GM18909 (cell line): ENCODE results near the gene SLC27A2.
"Not testable (repeated sequence)": the region's sequence is repeated elsewhere in the genome, so short reads cannot be mapped to it uniquely, and the experiment has no call there.

Experiments
- ATAC-seq: cut with Tn5 transposase; IDR thresholded peaks from one replicate; pipeline ENCODE4 v1.9.1; 2021; ENCODE audit warnings: mild to moderate bottlenecking; ENCODE audit not compliant: unreplicated experiment, poor library complexity

SLC27A2 gene

DNA sequence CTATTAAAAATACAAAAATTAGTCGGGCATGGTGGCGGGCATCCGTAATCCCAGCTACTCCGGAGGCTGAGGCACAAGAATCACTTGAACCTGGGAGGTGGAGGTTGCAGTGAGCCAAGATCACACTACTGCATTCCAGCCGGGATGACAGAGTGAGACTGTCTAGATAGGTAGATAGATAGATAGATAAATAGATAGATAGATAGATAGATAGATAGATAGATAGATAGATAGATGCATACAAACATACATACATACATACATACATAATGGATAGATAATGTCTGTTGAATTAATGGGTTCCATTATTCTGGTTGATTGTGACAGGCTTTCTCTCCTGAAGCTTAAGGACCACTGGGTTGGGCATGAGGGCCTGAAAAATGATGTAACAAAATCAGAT lies 6.8 kb downstream of the SLC27A2 start:
- ATAC-seq = not testable (repeated sequence)

GRCh38 chr15:50189633-50190032 lies 7.6 kb downstream of the SLC27A2 start:
- no peak for ATAC-seq

DNA sequence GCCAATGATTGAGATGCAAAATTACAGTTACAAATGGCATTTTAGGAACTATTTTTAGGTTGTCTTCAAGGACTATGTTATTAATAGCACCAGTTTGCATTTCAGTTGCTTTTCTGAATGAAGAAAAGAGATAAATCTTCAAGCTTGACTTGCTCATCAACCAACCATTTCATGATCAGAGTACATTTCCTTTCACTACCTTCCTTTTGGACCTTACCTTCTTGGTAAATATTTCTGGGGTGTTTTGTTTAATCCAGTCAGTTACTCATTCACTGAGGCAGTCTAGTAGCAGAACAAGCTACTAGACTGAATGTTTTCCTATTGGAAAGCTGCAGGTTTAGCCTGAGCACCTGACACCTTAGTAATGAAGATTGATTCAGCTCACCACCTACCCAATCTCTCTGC lies 8.2 kb downstream of the SLC27A2 start:
- peak; percentile 74 for ATAC-seq

- peak; percentile 69 for ATAC-seq
Observed at GRCh38 chr15:50190723-50191122, 8.7 kb downstream of the SLC27A2 start.

GRCh38 chr15:50192164-50192563 lies 10.2 kb downstream of the SLC27A2 start:
- no peak for ATAC-seq

DNA sequence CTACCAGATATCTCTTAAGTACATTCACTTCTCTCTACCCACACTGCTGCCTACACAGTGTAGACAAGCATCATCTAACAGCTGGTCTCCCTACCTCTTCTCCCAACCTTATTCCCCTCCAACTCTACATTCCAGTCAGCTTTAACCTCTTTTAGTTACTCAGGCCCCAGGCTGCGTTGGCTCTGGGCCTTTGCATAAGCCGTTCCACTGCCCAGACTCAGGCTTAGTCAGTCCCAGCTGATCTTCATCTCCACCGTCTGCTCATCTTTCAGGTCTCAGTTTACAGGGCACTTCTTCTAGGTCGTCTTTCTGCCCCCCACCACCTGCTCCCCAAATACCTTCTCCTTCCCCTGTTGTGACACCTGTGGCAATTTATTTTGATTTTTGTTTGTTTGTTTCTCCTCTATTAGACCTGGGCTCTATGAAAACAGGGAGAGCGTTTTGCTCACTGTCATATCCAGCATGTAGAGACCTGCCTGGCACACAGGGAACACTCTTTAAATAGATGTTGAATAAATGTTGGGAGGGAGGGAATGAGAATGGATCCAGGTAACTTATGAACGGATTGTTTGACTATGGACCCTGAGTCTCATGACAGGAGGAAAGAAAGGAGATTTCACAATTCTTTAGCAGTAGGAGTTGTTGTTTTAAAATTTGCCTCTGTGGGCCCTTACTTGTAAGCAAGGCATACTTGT lies 11.1 kb downstream of the SLC27A2 start:
- ATAC-seq = no peak

DNA sequence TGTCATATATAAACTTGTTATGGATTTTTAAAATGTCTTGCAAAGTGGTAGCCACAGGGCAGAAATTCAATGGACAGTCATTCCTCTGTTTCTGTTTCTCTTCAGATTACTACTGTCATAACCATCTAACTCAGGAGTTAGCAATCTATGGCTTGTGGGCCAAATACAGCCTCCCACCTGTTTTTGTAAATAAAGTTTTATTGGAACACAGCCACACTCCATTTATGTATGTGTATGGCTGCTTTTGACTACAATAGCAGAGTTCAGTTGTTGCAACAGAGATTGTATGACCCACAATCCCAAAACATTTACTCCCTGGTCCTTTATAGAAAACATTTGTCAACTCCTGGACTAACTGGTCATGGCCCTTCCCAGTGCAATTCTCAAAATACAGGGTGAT lies 20.0 kb downstream of the SLC27A2 start:
- ATAC-seq = no peak

DNA sequence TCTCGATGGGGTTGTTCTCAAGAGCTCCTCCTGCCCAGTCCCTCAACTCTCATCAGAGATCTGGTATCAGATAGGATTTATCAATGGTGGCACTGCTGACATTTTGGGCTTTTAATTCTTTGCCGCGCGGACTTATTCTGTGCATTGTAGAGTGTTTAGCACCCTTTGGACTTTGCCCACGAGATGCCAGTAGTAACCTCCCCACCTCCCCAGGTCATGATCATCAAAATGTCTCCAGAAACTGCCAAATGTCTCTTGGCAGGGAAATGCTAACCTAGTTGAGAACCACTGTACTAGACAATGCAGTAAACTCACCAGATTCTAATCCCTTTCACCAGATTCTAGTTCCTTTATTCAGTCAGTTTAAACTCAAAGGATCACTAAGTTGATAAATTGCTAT lies 24.0 kb downstream of the SLC27A2 start:
- ATAC-seq = no peak

- no peak for ATAC-seq
Observed at GRCh38 chr15:50209809-50210208, 27.8 kb downstream of the SLC27A2 start.

DNA sequence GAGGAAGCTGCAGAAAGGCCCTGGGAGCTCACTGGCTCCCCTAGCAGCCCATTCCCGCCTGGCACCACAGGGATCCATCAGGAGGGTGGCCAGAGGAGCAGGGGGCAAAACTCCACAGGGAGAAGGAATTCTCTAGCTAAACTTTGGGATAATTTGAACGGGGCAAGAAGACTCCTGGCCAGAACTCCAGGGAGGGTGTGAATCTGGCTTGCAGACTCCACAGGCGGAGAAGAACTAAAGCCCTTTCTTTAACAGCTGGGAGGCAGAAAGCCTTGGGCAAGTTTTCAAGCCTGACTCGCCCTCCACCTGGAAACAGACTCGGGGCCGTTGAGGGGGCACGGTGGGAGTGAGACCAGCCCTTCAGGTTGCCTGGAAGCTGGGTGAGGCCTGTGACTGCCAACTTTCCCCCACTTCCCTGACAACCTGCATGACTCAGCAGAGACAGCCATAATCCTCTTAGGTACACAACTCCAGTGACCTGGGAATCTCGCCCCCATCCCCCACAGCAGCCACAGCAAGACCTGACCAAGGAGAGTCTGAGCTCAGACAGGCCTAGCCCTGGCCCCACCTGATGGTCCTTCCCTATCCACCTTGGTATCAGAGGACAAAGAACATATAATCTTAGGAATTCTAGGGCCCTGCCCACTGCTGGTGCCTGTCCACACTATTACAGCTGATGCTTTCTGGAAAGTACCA lies 28.6 kb downstream of the SLC27A2 start:
- no peak for ATAC-seq

- ATAC-seq = no peak
Observed at GRCh38 chr15:50218291-50218690, 36.3 kb downstream of the SLC27A2 start.

DNA sequence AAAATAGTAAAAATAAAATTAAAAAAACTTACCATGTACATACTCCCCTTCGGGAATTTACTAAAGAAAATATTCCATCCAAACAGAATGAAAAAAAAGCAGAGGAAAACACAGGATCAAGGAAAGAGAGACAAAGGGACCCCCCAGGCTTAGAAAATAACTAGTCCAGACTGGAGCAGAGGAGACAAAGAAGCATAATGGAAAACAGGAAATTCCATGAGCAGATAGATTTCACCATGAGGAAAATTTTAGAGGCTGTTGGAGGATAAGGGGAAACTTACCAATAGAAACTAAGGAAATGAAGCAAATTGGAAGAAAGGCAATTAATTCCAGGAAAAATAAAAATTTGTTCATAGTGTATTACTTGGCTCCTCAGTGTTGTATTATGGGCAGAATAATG lies 36.7 kb downstream of the SLC27A2 start:
- no peak for ATAC-seq

GRCh38 chr15:50219820-50220219 lies 37.8 kb downstream of the SLC27A2 start:
- no peak for ATAC-seq

DNA sequence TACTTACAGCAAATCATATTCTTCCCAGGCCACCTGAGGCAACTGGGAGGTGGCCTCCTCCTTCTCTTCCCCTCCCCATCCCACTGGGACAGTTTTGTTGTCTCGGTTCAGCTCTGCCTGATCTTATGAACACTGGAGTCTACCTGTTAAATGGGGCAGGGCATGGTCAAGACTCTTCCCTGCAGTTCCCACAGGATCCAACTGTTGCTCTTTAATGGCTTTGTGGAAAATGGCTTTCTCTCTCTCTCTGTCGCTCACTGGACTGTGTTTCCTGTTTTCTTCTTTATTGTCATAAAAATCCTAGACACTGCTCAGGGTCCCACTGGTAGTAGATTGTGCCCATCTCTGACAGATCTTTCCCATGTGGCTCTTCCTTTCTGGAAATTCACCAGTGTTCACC lies 40.2 kb downstream of the SLC27A2 start:
- ATAC-seq = no peak

DNA sequence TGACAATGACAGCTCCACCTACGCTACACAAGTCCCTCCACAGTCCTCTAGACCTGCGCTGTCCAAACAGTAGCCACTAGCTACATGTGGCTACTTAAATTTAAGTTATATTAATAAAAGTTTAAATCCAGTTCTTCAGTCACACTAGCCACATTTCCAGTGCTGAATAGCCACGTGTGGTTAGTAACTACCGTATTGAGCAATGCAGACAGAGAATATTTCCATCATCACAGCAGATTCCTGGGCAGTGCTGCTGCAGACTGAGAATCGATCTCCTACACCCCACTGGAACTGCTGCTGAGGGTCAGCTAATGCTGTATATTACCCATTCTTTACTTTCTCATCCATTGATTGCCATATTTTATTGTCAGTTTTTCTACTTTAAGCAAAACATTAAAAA lies 42.6 kb downstream of the SLC27A2 start:
- no peak for ATAC-seq

GRCh38 chr15:50225057-50225456 lies 43.1 kb downstream of the SLC27A2 start:
- ATAC-seq = no peak

- ATAC-seq = no peak
Observed at GRCh38 chr15:50225938-50226337, 43.9 kb downstream of the SLC27A2 start.

DNA sequence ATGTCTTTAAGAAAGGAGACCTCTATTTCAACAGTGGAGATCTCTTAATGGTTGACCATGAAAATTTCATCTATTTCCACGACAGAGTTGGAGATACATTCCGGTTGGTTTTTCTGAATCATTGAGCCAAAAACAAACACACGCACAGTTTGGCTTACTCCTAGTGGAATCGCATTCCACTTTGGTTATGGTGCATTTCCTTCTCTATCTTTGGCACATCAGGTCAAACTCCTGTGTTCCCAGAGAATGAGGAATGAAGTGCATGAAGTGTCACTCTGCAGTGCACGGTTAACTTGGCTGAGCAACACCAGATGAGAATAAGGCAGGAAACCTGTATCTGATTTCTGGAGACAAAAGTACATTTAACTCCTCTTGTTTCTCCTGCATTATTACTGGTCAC lies 45.1 kb downstream of the SLC27A2 start:
- no peak for ATAC-seq

DNA sequence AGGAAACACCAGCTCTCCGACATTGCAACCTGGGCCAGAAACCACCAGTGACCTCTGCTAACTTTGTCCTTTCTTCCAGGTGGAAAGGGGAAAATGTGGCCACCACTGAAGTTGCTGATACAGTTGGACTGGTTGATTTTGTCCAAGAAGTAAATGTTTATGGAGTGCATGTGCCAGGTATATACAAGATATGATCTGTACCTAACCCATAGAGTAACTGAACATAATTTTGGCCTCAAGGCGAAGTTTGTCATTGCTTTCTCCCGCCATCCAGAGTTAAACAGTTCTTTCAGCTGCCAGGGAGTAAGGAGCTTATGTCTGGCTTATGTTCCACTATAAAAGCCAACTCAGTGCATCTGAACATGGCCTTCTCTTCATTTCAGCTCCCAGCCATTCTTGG lies 46.9 kb downstream of the SLC27A2 start:
- ATAC-seq = no peak

DNA sequence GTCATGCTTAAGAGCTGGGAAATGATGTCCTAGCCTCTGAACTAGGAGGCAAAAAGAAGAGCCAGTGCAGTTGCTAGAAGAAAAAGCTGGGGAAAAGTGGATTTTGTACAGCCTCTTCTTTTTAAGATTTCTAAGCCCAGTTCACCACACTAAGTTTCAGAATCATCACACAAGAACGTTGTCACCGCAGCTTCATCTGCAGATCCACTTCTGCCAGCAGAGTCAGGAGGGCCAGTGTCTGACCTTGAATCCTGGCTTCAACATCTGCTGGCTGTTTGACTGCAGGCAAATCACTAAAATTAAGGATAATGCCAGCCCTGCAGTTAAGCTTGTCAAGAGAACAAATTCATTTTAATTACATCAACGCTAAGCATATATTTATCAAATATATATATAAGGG lies 47.3 kb downstream of the SLC27A2 start:
- ATAC-seq = no peak

- no peak for ATAC-seq
Observed at GRCh38 chr15:50231761-50232160, 49.8 kb downstream of the SLC27A2 start.

DNA sequence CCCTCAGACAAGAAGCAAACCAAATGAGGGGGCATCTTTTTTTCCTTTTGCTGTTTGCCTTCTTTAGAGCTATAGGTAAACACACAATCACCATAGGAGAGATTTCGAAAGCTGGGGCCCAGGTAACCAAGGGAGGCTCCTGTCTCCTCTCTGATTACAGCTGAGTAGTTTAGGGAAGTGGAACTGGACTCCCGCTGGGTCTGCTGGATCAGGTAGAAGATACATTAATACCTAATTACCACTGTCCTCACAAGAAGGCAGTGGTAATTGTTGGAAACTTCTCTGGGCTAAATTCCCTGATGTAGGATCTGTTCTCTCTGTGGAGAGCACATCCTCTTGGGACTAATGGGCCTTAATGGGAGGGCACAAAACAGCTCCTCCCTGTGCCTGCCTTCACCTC lies 50.8 kb downstream of the SLC27A2 start:
- no peak for ATAC-seq
